GM12872 (cell line): ENCODE measurements around the gene RFC5.

Experiments used
- TF ChIP-seq, protein P1 (sequence below): IDR thresholded peaks from 3 replicates; pipeline ENCODE4 v1.5.1; 2011; ENCODE audit warnings: low read depth, mild to moderate bottlenecking, low read length, moderate library complexity; ENCODE audit not compliant: insufficient read depth

The RFC5 gene

DNA sequence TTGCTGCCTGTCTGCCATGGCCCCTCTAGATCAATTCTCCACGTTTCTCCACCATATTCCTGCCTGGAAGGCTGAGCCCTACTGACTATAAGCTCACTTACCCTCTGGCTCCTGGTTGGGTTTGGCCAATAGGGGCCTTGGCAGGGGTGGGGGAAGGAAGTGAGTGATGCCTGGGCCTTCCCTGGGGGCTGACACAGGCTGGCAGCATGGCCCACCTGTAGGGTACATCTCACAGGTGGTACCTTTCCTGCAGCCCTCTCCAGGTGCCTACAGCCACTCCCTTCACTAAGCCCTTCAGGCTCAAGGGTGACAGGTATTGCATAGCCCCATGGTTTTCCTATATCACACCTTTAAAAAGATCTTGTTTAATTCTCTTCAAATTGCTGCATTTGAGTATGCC is 3.5 kb downstream of the RFC5 start:
- TF ChIP-seq, protein P1, sequence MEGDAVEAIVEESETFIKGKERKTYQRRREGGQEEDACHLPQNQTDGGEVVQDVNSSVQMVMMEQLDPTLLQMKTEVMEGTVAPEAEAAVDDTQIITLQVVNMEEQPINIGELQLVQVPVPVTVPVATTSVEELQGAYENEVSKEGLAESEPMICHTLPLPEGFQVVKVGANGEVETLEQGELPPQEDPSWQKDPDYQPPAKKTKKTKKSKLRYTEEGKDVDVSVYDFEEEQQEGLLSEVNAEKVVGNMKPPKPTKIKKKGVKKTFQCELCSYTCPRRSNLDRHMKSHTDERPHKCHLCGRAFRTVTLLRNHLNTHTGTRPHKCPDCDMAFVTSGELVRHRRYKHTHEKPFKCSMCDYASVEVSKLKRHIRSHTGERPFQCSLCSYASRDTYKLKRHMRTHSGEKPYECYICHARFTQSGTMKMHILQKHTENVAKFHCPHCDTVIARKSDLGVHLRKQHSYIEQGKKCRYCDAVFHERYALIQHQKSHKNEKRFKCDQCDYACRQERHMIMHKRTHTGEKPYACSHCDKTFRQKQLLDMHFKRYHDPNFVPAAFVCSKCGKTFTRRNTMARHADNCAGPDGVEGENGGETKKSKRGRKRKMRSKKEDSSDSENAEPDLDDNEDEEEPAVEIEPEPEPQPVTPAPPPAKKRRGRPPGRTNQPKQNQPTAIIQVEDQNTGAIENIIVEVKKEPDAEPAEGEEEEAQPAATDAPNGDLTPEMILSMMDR: no peak

DNA sequence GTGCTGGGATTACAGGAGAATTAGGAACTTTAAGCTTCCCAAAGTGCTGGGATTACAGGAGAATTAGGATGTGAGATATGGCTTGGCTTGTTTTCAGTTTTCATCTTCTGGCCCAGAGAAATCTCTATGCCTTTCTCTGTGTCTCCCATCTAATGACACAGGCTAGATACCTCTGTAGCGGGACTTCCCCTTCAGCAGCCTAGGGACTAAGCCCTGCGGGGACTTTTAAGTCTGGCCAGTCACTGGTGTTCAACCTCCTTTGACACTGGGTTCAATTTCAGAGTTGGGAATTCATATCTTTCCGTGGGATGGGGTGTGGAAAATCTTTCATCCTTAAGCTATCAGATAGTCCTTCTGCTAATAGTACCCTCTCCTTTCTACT is 6.2 kb downstream of the RFC5 start:
- TF ChIP-seq, protein P1: no peak

DNA sequence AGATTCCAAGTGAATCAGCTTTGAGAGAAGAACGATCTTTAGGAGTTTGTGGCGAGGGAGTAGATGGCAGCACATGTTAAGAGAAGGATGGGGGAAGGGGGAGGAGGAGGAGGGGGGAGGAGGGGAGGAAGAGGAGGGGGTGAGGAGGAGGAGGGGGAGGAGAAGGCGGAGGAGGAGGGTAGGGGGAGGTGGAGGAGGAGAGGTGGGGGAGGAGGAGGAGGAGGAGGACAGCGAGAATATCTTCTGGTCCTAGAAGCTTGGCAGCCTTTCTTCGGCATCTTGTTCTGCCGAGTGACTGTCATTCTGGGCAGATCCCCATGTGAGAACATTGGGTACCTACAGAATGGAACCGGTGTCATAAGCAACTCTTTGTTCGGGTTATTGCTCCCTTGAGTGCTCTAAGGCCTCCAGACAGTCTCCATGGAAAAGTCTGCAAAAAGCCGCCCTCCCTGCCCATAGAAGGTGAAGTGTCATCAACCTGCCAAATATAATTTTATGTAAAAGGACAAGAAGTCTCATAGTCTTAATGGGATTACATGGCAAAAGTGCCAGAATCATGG is 6.9 kb downstream of the RFC5 start:
- TF ChIP-seq, protein P1: no peak

- TF ChIP-seq, protein P1: no peak
Observed at GRCh38 chr12:118025168-118025567, 8.7 kb downstream of the RFC5 start.

GRCh38 chr12:118029166-118029565 is 12.7 kb downstream of the RFC5 start:
- TF ChIP-seq, protein P1: no peak

- TF ChIP-seq, protein P1: no peak
Observed at GRCh38 chr12:118032188-118032587, 15.7 kb downstream of the RFC5 start.

- TF ChIP-seq, protein P1: no peak
Observed at GRCh38 chr12:118033323-118033722, 16.8 kb downstream of the RFC5 start.
